Thyroid gland (tissue), 4 donors: ENCODE results near the gene RYR3.

ENCODE experiments used
- CTCF ChIP-seq, 6 experiments: fragments of 200-600 bp in 3 of 6; fragments of 450-650 bp in 3 of 6; sonication (generic) in 3 of 6; IDR thresholded peaks; one replicate each; pipeline ENCODE4 v1.5.1; 2016 to 2019; ENCODE audit warnings: antibody characterized with exemption in 6 of 6, mild to moderate bottlenecking in 2 of 6, inconsistent platforms in 1 of 6, moderate library complexity in 1 of 6
- POLR2A ChIP-seq, 2 donors: fragments of 450-650 bp; IDR thresholded peaks; one replicate each; pipeline ENCODE4 v1.6.1; 2017; ENCODE audit warnings: antibody characterized with exemption in 2 of 2, mild to moderate bottlenecking in 2 of 2, moderate library complexity in 1 of 2

GRCh38 chr15:33500432-33501195, 189.8 kb downstream of the RYR3 start:
- TF ChIP-seq CTCF (IDR thresholded peaks at IDR 0.05) (no peak), POLR2A (IDR thresholded peaks at IDR 0.05) (no peak)
